ENCODE data around the gene SMAD2. TPM values are rescaled to one million over a fixed set of nuclear protein-coding genes. Genes with fewer than 3 reads are reported as not detected.

Gene SMAD2
- total RNA-seq, 3 donors from 2014 or later, result 35.1 to 101 (median 73.6) TPM

- H3K36me3 ChIP-seq, result no peaks in the 10 kb centered on the region
- H3K4me1 ChIP-seq, result no peaks in the 10 kb centered on the region
- no peak for TF ChIP-seq CTCF (IDR thresholded peaks at IDR 0.05)
- no peak for TF ChIP-seq POLR2A (IDR thresholded peaks at IDR 0.05)
- TF ChIP-seq POLR2AphosphoS5 (IDR thresholded peaks at IDR 0.05), result no peak
- no peaks in the 10 kb centered on the region for H3K27me3 ChIP-seq
- H3K4me3 ChIP-seq, result no peak overlapping the region
- no peak for DNase-seq (ENCODE audit: low spot score in 2 of 2)
- intact Hi-C loops (cut with DNase I; ENCODE audit: low total_unique reads), result no loop called here
- H3K27ac ChIP-seq, result no peak overlapping the region
- no peaks in the 10 kb centered on the region for H3K9me3 ChIP-seq
Measured at GRCh38 chr18:47790036-47790435, 140.4 kb downstream of the SMAD2 start.

DNA sequence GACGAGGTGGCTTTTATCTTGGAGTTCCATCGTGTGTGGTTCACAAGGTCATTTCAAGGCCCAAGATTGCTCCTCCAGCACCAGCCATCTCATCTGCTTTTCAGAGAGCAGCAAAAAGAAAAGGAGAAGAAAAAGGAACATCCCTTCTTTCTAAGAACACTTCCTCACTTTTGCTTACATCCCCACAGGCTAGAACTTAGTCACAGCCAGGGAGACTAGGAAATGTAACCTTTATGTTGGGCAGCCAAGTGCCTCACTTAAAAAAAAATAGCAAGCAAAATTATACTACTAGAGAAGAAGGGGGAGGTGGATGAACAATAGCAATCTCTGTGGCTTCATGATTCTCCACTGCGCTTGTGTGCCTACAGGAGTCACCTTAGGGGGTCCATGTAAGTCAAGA, 141.8 kb downstream of the SMAD2 start:
- H3K27me3 ChIP-seq, result no peaks in the 10 kb centered on the region
- TF ChIP-seq POLR2A (IDR thresholded peaks at IDR 0.05) (no peak), POLR2AphosphoS5 (IDR thresholded peaks at IDR 0.05) (no peak), CTCF (IDR thresholded peaks at IDR 0.05) (no peak)
- DNase-seq (ENCODE audit: low spot score in 2 of 2), result no peak
- no peak overlapping the region for H3K4me3 ChIP-seq
- no peaks in the 10 kb centered on the region for H3K36me3 ChIP-seq
- H3K9me3 ChIP-seq, result peaks cover 0 to 8% of the 10 kb centered on the region in 2 donors
- intact Hi-C loops (cut with DNase I; ENCODE audit: low total_unique reads), result no loop called here
- no peaks in the 10 kb centered on the region for H3K4me1 ChIP-seq
- H3K27ac ChIP-seq, result no peak overlapping the region

- TF ChIP-seq CTCF (IDR thresholded peaks at IDR 0.05), result no peak
- no peak for TF ChIP-seq POLR2A (IDR thresholded peaks at IDR 0.05)
- TF ChIP-seq POLR2AphosphoS5 (IDR thresholded peaks at IDR 0.05), result no peak
- H3K4me3 ChIP-seq, result no peak overlapping the region
- H3K27ac ChIP-seq, result no peak overlapping the region
- H3K36me3 ChIP-seq, result no peaks in the 10 kb centered on the region
- H3K4me1 ChIP-seq, result no peaks in the 10 kb centered on the region
- peaks cover 0 to 18% of the 10 kb centered on the region in 2 donors for H3K9me3 ChIP-seq
- no peak for DNase-seq (ENCODE audit: low spot score in 2 of 2)
- intact Hi-C loops (cut with DNase I; ENCODE audit: low total_unique reads), result no loop called here
- no peaks in the 10 kb centered on the region for H3K27me3 ChIP-seq
Measured at GRCh38 chr18:47781561-47781960, 148.9 kb downstream of the SMAD2 start.

GRCh38 chr18:47780011-47780725, 150.3 kb downstream of the SMAD2 start:
- no peaks in the 10 kb centered on the region for H3K36me3 ChIP-seq
- TF ChIP-seq CTCF (IDR thresholded peaks at IDR 0.05), result no peak
- TF ChIP-seq POLR2A (IDR thresholded peaks at IDR 0.05), result no peak
- TF ChIP-seq POLR2AphosphoS5 (IDR thresholded peaks at IDR 0.05), result no peak
- H3K27me3 ChIP-seq, result no peaks in the 10 kb centered on the region
- no peaks in the 10 kb centered on the region for H3K4me1 ChIP-seq
- H3K9me3 ChIP-seq, result peaks cover 0 to 18% of the 10 kb centered on the region in 2 donors
- no peak overlapping the region for H3K4me3 ChIP-seq
- no peak overlapping the region for H3K27ac ChIP-seq
- intact Hi-C loops (cut with DNase I; ENCODE audit: low total_unique reads), result no loop called here
- DNase-seq (ENCODE audit: low spot score in 2 of 2), result no peak

- no peak for DNase-seq (ENCODE audit: low spot score in 2 of 2)
Measured at GRCh38 chr18:47779381-47779780, 151.1 kb downstream of the SMAD2 start.

More at GRCh38 chr18:47779381-47779780, 151.1 kb downstream of the SMAD2 start:
- Histone ChIP-seq H3K27ac (no peak overlapping the region), H3K27me3 (no peaks in the 10 kb centered on the region), H3K4me3 (no peak overlapping the region), H3K4me1 (no peaks in the 10 kb centered on the region), H3K9me3 (peaks cover 0 to 15% of the 10 kb centered on the region in 2 donors), H3K36me3 (no peaks in the 10 kb centered on the region)
- TF ChIP-seq POLR2AphosphoS5 (IDR thresholded peaks at IDR 0.05) (no peak), CTCF (IDR thresholded peaks at IDR 0.05) (no peak), POLR2A (IDR thresholded peaks at IDR 0.05) (no peak)
- intact Hi-C loops (cut with DNase I; ENCODE audit: low total_unique reads), result no loop called here
